Ishikawa (cell line): ENCODE data around the gene TMEM221.

ENCODE experiments used
- CEBPB ChIP-seq: IDR thresholded peaks from 2 replicates; pipeline ENCODE4 v1.6.1; 2012
- EGR1 ChIP-seq: IDR thresholded peaks from 2 replicates; pipeline ENCODE4 v1.6.1; 2012
- EP300 ChIP-seq: IDR thresholded peaks from 2 replicates; pipeline ENCODE4 v1.6.1; 2012; ENCODE audit warnings: borderline replicate concordance
- MAX ChIP-seq: IDR thresholded peaks from 2 replicates; pipeline ENCODE4 v1.6.1; 2012
- RAD21 ChIP-seq: IDR thresholded peaks from 2 replicates; pipeline ENCODE4 v1.6.1; 2012; ENCODE audit warnings: low read depth
- REST ChIP-seq: IDR thresholded peaks from 2 replicates; pipeline ENCODE4 v1.6.1; 2012; ENCODE audit warnings: low read depth, mild to moderate bottlenecking
- TAF1 ChIP-seq: IDR thresholded peaks from 2 replicates; pipeline ENCODE4 v1.6.1; 2012; ENCODE audit warnings: low read depth, mild to moderate bottlenecking
- TEAD4 ChIP-seq: IDR thresholded peaks from 2 replicates; pipeline ENCODE4 v1.6.1; 2012
- USF1 ChIP-seq: IDR thresholded peaks from 2 replicates; pipeline ENCODE4 v1.6.1; 2012

- no peak for TF ChIP-seq EGR1
- TF ChIP-seq TAF1 = no peak
- no peak for TF ChIP-seq EP300
- TF ChIP-seq REST = no peak
- no peak for TF ChIP-seq MAX
- no peak for TF ChIP-seq USF1
- no peak for TF ChIP-seq RAD21
- no peak for TF ChIP-seq TEAD4
- no peak for TF ChIP-seq CEBPB
Measured at GRCh38 chr19:17435218-17435617, 13.2 kb downstream of the TMEM221 start.
